ENCODE measurements around the gene ADCY6.

Gene ADCY6

DNA sequence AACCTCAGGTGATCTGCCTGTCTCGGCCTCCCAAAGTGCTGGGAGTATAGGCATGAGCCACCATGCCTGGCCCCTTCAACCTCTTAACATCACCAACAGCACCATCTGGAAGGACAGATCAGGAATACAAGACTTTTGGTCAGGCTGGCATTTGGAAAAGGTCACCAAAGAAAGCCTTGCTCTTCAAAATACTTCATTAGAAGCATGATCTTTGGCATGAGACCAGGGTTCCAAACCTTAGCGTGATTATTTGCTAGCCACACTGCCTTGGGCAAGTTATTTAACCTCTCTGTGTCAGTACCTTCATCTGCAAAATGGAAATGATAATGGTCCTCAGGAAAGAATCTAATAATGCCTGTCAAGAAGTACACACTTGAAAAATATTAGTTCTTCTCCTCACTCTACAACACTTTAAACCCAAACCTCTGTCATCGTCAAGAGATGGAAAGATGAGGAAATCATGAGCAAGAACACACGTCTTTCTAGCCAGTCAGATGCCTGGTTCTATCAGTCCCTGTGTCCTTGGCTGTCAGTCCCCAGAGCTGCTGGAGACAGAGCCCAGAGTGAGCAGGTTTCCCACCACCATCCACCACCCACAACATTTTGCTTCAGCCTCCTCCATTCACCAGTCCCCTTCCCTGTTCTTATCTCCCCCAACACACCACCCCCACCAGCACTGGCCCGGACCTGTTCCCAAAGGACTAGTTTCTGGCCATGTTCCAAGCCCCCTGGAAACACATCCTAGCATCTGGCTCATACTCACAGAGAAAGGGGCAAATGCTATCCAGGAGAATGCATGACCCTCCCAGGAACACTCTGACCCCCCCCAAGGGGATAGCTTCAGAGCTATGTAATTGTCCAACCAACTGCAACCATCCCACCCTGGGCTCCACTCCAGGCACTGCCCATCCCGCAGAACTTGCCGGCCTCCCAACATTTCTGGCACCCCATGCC is 2.0 kb downstream of the ADCY6 start:
- no peak for DNase-seq
- H3K36me3 ChIP-seq (ENCODE audit: control insufficient read depth in 1 of 2, insufficient read depth in 2 of 2, low read length in 2 of 2): peaks cover 11 to 12% of the 10 kb centered on the region in 2 experiments
- no peak overlapping the region for H2BK12ac ChIP-seq (ENCODE audit: low read length)
- H4K8ac ChIP-seq (ENCODE audit: low read depth, low read length): no peak overlapping the region
- no CpG with 5 or more reads among the region's 7 CpGs for WGBS (ENCODE audit: extremely low coverage, insufficient coverage, insufficient read length)
- H3K4me2 ChIP-seq (ENCODE audit: low read length): peak overlapping the region; percentile 79
- no peak overlapping the region for H2AFZ ChIP-seq (ENCODE audit: insufficient read depth, low read length, poor library complexity)
- H3K27ac ChIP-seq (ENCODE audit: low read depth, low read length): no peak overlapping the region
- no peak overlapping the region for H3K4me3 ChIP-seq (ENCODE audit: low read depth, low read length)
- H3K79me1 ChIP-seq (ENCODE audit: low read length): peaks cover 10% of the 10 kb centered on the region
- peaks cover 8 to 26% of the 10 kb centered on the region in 2 experiments for H3K4me1 ChIP-seq (ENCODE audit: control insufficient read depth in 1 of 2, insufficient read depth in 2 of 2, low read length in 2 of 2)
- H3K9ac ChIP-seq (ENCODE audit: low read length): no peak overlapping the region
- H3K14ac ChIP-seq (ENCODE audit: low read length): no peak overlapping the region
- no peaks in the 10 kb centered on the region for H3K27me3 ChIP-seq (ENCODE audit: insufficient read depth, low read length)
- H2BK120ac ChIP-seq (ENCODE audit: insufficient read depth, low read length, poor library complexity): no peak overlapping the region
- no peaks in the 10 kb centered on the region for H3K9me3 ChIP-seq (ENCODE audit: insufficient read depth, low read depth, low read length)
- no peak overlapping the region for H4K91ac ChIP-seq (ENCODE audit: low read depth, low read length)
- no peak overlapping the region for H2AK5ac ChIP-seq (ENCODE audit: low read length)
- peak overlapping the region; percentile 47 for H3K23ac ChIP-seq (ENCODE audit: low read length)
- no peak overlapping the region for H3K4ac ChIP-seq (ENCODE audit: low read depth, low read length)
- H3K18ac ChIP-seq (ENCODE audit: low read length): no peak overlapping the region
- H3K79me2 ChIP-seq (ENCODE audit: control insufficient read depth, insufficient read depth, low read length, poor library complexity): peaks cover 12% of the 10 kb centered on the region
- no peak overlapping the region for H4K12ac ChIP-seq (ENCODE audit: low read depth, low read length)
- H2BK5ac ChIP-seq (ENCODE audit: low read depth, low read length, poor library complexity): no peak overlapping the region

- Histone ChIP-seq H3K27ac (ENCODE audit: low read depth, low read length) (no peak overlapping the region), H2BK5ac (ENCODE audit: low read depth, low read length, poor library complexity) (no peak overlapping the region), H4K91ac (ENCODE audit: low read depth, low read length) (no peak overlapping the region), H2BK12ac (ENCODE audit: low read length) (no peak overlapping the region), H3K18ac (ENCODE audit: low read length) (no peak overlapping the region), H3K23ac (ENCODE audit: low read length) (no peak overlapping the region), H3K36me3 (ENCODE audit: control insufficient read depth in 1 of 2, insufficient read depth in 2 of 2, low read length in 2 of 2) (peaks cover 12 to 13% of the 10 kb centered on the region in 2 experiments), H3K27me3 (ENCODE audit: insufficient read depth, low read length) (no peaks in the 10 kb centered on the region), H2AK5ac (ENCODE audit: low read length) (no peak overlapping the region), H4K12ac (ENCODE audit: low read depth, low read length) (no peak overlapping the region), H2AFZ (ENCODE audit: insufficient read depth, low read length, poor library complexity) (no peak overlapping the region), H3K9ac (ENCODE audit: low read length) (no peak overlapping the region), H3K4me3 (ENCODE audit: low read depth, low read length) (no peak overlapping the region), H3K79me1 (ENCODE audit: low read length) (peaks cover 2% of the 10 kb centered on the region), H3K79me2 (ENCODE audit: control insufficient read depth, insufficient read depth, low read length, poor library complexity) (peaks cover 7% of the 10 kb centered on the region), H3K4ac (ENCODE audit: low read depth, low read length) (no peak overlapping the region), H2BK120ac (ENCODE audit: insufficient read depth, low read length, poor library complexity) (no peak overlapping the region), H3K4me1 (ENCODE audit: control insufficient read depth in 1 of 2, insufficient read depth in 2 of 2, low read length in 2 of 2) (peaks cover 13 to 26% of the 10 kb centered on the region in 2 experiments), H3K9me3 (ENCODE audit: insufficient read depth, low read depth, low read length) (no peaks in the 10 kb centered on the region), H3K14ac (ENCODE audit: low read length) (no peak overlapping the region), H3K4me2 (ENCODE audit: low read length) (no peak overlapping the region), H4K8ac (ENCODE audit: low read depth, low read length) (no peak overlapping the region)
- DNase-seq: no peak
- no CpG with 5 or more reads among the region's 4 CpGs for WGBS (ENCODE audit: extremely low coverage, insufficient coverage, insufficient read length)
These were observed 5.5 kb downstream of the ADCY6 start for GRCh38 chr12:48783432-48783831.

GRCh38 chr12:48782457-48783395 is 6.2 kb downstream of the ADCY6 start:
- Histone ChIP-seq H3K79me1 (ENCODE audit: low read length) (no peaks in the 10 kb centered on the region), H3K4ac (ENCODE audit: low read depth, low read length) (peak overlapping the region; percentile 9), H3K4me2 (ENCODE audit: low read length) (no peak overlapping the region), H3K18ac (ENCODE audit: low read length) (peak overlapping the region; percentile 14), H3K4me1 (ENCODE audit: control insufficient read depth in 1 of 2, insufficient read depth in 2 of 2, low read length in 2 of 2) (peaks cover 12 to 20% of the 10 kb centered on the region in 2 experiments), H4K91ac (ENCODE audit: low read depth, low read length) (no peak overlapping the region), H4K8ac (ENCODE audit: low read depth, low read length) (no peak overlapping the region), H3K9me3 (ENCODE audit: insufficient read depth, low read depth, low read length) (no peaks in the 10 kb centered on the region), H2AK5ac (ENCODE audit: low read length) (no peak overlapping the region), H3K79me2 (ENCODE audit: control insufficient read depth, insufficient read depth, low read length, poor library complexity) (peaks cover under 1% of the 10 kb centered on the region), H3K27me3 (ENCODE audit: insufficient read depth, low read length) (no peaks in the 10 kb centered on the region), H3K27ac (ENCODE audit: low read depth, low read length) (no peak overlapping the region), H2BK5ac (ENCODE audit: low read depth, low read length, poor library complexity) (no peak overlapping the region), H2AFZ (ENCODE audit: insufficient read depth, low read length, poor library complexity) (no peak overlapping the region), H3K9ac (ENCODE audit: low read length) (no peak overlapping the region), H4K12ac (ENCODE audit: low read depth, low read length) (no peak overlapping the region), H2BK120ac (ENCODE audit: insufficient read depth, low read length, poor library complexity) (no peak overlapping the region), H2BK12ac (ENCODE audit: low read length) (no peak overlapping the region), H3K36me3 (ENCODE audit: control insufficient read depth in 1 of 2, insufficient read depth in 2 of 2, low read length in 2 of 2) (peaks cover 16 to 18% of the 10 kb centered on the region in 2 experiments), H3K23ac (ENCODE audit: low read length) (no peak overlapping the region), H3K4me3 (ENCODE audit: low read depth, low read length) (no peak overlapping the region), H3K14ac (ENCODE audit: low read length) (no peak overlapping the region)
- WGBS (ENCODE audit: extremely low coverage, insufficient coverage, insufficient read length): no CpG with 5 or more reads among the region's 63 CpGs
- no peak for DNase-seq

DNA sequence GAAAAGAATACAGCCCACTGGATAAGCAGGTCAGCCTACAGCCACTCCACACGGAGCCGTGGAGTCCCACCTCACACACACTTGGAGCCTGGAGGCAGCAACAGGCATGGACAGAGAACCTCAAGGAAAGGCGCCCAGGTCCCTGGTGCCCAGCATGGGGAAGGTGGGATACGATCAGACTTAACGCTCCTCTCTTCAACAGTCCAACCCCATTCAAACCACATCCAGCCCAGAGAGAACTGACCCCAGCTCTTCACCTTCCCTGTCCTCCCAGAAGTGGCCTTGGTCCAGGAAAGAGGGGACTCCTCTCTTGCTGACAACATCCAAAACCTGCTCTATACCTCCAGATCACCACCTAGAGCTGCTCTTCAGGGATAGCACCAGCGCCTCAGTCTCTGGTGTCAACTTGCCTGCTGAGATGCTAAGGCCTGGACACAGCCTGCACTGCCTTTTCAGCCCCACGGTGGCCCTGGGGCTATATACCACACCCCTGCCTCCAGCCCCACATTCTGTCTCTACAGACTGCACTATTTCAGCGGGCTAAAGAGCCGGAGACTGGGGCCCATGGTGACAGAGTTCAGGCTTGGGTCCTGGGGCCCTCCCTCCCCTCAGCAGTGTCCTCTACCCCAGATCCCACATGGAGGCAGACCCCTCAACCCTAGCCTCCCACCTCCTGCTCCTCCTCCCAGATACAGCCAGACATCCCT is 7.0 kb downstream of the ADCY6 start:
- Histone ChIP-seq H2BK5ac (ENCODE audit: low read depth, low read length, poor library complexity) (no peak overlapping the region), H3K18ac (ENCODE audit: low read length) (no peak overlapping the region), H4K8ac (ENCODE audit: low read depth, low read length) (no peak overlapping the region), H2BK120ac (ENCODE audit: insufficient read depth, low read length, poor library complexity) (no peak overlapping the region), H3K14ac (ENCODE audit: low read length) (no peak overlapping the region), H3K4me2 (ENCODE audit: low read length) (no peak overlapping the region), H3K23ac (ENCODE audit: low read length) (no peak overlapping the region), H2BK12ac (ENCODE audit: low read length) (no peak overlapping the region), H3K36me3 (ENCODE audit: control insufficient read depth in 1 of 2, insufficient read depth in 2 of 2, low read length in 2 of 2) (peaks cover 24 to 26% of the 10 kb centered on the region in 2 experiments), H3K27me3 (ENCODE audit: insufficient read depth, low read length) (no peaks in the 10 kb centered on the region), H3K4ac (ENCODE audit: low read depth, low read length) (no peak overlapping the region), H3K79me1 (ENCODE audit: low read length) (no peaks in the 10 kb centered on the region), H2AFZ (ENCODE audit: insufficient read depth, low read length, poor library complexity) (no peak overlapping the region), H3K27ac (ENCODE audit: low read depth, low read length) (no peak overlapping the region), H3K4me3 (ENCODE audit: low read depth, low read length) (no peak overlapping the region), H3K4me1 (ENCODE audit: control insufficient read depth in 1 of 2, insufficient read depth in 2 of 2, low read length in 2 of 2) (peaks cover 5 to 12% of the 10 kb centered on the region in 2 experiments), H2AK5ac (ENCODE audit: low read length) (no peak overlapping the region), H3K9me3 (ENCODE audit: insufficient read depth, low read depth, low read length) (no peaks in the 10 kb centered on the region), H4K91ac (ENCODE audit: low read depth, low read length) (no peak overlapping the region), H3K79me2 (ENCODE audit: control insufficient read depth, insufficient read depth, low read length, poor library complexity) (no peaks in the 10 kb centered on the region), H4K12ac (ENCODE audit: low read depth, low read length) (no peak overlapping the region), H3K9ac (ENCODE audit: low read length) (no peak overlapping the region)
- DNase-seq: no peak
- no CpG with 5 or more reads among the region's 9 CpGs for WGBS (ENCODE audit: extremely low coverage, insufficient coverage, insufficient read length)
